Colonic mucosa (tissue), 4 donors: ENCODE measurements around the gene SRF. TPM values are rescaled to one million over a fixed set of nuclear protein-coding genes. Genes with fewer than 3 reads are reported as not detected.
"Not testable (repeated sequence)": the region's sequence is repeated elsewhere in the genome, so short reads cannot be mapped to it uniquely, and the experiment has no call there.

ENCODE experiments used
- DNase-seq: peaks from one replicate; pipeline ENCODE4 v3.0.0-alpha.2; 2020
- H3K27ac ChIP-seq: fragments of 200-600 bp; one replicate; pipeline ENCODE4 v1.8.0; 2021
- H3K27me3 ChIP-seq: fragments of 200-600 bp; one replicate; pipeline ENCODE4 v1.8.0; 2021
- H3K36me3 ChIP-seq: fragments of 200-600 bp; one replicate; pipeline ENCODE4 v1.8.0; 2021
- H3K4me1 ChIP-seq: fragments of 200-600 bp; one replicate; pipeline ENCODE4 v1.8.0; 2021; ENCODE audit warnings: mild to moderate bottlenecking
- H3K4me3 ChIP-seq: fragments of 200-600 bp; one replicate; pipeline ENCODE4 v1.8.0; 2021
- H3K9ac ChIP-seq, 2 donors: one replicate each; pipeline ENCODE4 v1.7.0; 2013; ENCODE audit warnings: control low read depth in 2 of 2, low read depth in 2 of 2, low read length in 2 of 2
- H3K9me3 ChIP-seq: fragments of 200-600 bp; one replicate; pipeline ENCODE4 v1.8.0; 2021
- intact Hi-C: fragments of 100-400 bp; cut with DNase I; formaldehyde crosslinking; loops from one replicate; pipeline ENCODE4 v1.14.1; 2022
- total RNA-seq, 2 donors: library from RNA; stranded (reverse); fragmentation: NEBNext Ultra II Directional in 1 of 2; extraction: Animal tissue kit (Norgen Biotek cat#: 25700) in 1 of 2; gene quantifications; one replicate each; pipeline ENCODE4 v1.2.1, GENCODE V29; 2021
- TF ChIP-seq, protein P1 (sequence below): fragments of 200-600 bp; IDR thresholded peaks from one replicate; pipeline ENCODE4 v1.8.0; 2022; ENCODE audit warnings: antibody characterized with exemption, mild to moderate bottlenecking
- donor health status: healthy.
- donor health status: DM: no; HTN: no; CAD: no.
- donor health status: DM: no; HTN: no; CAD: no.

Gene SRF
- total RNA-seq, 2 donors from 2014 or later: 24.8 to 37.6 TPM

DNA sequence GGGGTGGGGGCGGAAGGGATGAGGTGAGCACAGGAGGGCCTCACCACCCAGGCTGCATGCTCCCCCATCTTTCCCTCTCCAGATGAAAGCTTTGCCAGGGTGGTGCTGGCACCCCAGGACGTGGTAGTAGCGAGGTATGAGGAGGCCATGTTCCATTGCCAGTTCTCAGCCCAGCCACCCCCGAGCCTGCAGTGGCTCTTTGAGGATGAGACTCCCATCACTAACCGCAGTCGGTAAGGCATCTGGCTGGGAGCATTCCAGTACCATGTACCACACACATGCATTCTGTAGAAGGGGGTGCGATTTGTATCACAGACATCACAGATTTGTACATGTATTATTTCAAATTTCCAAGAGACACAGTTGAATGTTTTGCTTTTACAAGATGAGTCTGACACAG lies 40.6 kb upstream of the SRF start:
- H3K9ac ChIP-seq: no peak overlapping the region
- H3K4me1 ChIP-seq: no peaks in the 10 kb centered on the region
- intact Hi-C loops: no loop called here
- H3K36me3 ChIP-seq: no peaks in the 10 kb centered on the region
- TF ChIP-seq, protein P1, sequence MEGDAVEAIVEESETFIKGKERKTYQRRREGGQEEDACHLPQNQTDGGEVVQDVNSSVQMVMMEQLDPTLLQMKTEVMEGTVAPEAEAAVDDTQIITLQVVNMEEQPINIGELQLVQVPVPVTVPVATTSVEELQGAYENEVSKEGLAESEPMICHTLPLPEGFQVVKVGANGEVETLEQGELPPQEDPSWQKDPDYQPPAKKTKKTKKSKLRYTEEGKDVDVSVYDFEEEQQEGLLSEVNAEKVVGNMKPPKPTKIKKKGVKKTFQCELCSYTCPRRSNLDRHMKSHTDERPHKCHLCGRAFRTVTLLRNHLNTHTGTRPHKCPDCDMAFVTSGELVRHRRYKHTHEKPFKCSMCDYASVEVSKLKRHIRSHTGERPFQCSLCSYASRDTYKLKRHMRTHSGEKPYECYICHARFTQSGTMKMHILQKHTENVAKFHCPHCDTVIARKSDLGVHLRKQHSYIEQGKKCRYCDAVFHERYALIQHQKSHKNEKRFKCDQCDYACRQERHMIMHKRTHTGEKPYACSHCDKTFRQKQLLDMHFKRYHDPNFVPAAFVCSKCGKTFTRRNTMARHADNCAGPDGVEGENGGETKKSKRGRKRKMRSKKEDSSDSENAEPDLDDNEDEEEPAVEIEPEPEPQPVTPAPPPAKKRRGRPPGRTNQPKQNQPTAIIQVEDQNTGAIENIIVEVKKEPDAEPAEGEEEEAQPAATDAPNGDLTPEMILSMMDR: no peak
- H3K9me3 ChIP-seq: no peaks in the 10 kb centered on the region
- H3K27ac ChIP-seq: no peak overlapping the region
- no peak for DNase-seq
- H3K27me3 ChIP-seq: no peaks in the 10 kb centered on the region
- H3K4me3 ChIP-seq: no peak overlapping the region

DNA sequence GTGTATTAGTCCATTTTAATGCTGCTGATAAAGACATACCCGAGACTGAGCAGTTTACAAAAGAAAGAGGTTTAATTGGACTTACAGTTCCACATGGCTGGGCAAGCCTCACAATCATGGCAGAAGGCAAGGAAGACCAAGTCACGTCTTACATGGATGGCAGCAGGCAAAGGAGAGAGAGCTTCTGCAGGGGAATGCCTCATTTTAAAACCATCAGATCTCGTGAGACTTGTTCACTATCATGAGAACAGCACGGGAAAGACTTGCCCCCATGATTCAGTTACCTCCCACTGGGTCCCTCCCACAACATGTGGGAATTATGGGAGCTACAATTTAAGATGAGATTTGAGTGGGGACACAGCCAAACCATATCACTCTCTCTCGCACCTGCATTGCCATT lies 39.7 kb upstream of the SRF start:
- H3K36me3 ChIP-seq, H3K27ac ChIP-seq, H3K4me1 ChIP-seq, H3K4me3 ChIP-seq, DNase-seq, intact Hi-C loops, H3K9me3 ChIP-seq, H3K9ac ChIP-seq, H3K27me3 ChIP-seq: not testable (repeated sequence)

DNA sequence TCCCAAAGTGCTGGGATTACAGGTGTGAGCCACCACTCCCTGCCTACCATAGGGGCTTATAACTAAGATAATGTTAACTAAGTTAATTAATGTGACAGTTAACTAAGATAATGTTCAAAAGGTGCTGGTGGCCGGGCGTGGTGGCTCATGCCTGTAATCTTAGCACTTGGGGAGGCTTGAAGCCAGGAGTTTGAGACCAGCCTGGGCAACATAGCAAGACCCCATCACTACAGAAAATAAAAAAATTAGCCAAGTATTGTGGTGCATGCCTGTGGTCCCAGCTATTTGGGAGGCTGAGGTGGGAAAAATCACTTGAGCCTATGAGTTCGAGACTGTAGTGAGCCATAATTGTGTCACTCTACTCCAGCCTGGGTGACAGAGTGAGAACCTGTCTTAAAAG lies 32.8 kb upstream of the SRF start:
- intact Hi-C loops: no loop called here
- no peaks in the 10 kb centered on the region for H3K27me3 ChIP-seq
- H3K9ac ChIP-seq: no peak overlapping the region
- no peaks in the 10 kb centered on the region for H3K9me3 ChIP-seq
- H3K4me3 ChIP-seq: no peak overlapping the region
- no peaks in the 10 kb centered on the region for H3K36me3 ChIP-seq
- H3K4me1 ChIP-seq: no peaks in the 10 kb centered on the region
- no peak for DNase-seq
- TF ChIP-seq, protein P1: no peak
- H3K27ac ChIP-seq: no peak overlapping the region

DNA sequence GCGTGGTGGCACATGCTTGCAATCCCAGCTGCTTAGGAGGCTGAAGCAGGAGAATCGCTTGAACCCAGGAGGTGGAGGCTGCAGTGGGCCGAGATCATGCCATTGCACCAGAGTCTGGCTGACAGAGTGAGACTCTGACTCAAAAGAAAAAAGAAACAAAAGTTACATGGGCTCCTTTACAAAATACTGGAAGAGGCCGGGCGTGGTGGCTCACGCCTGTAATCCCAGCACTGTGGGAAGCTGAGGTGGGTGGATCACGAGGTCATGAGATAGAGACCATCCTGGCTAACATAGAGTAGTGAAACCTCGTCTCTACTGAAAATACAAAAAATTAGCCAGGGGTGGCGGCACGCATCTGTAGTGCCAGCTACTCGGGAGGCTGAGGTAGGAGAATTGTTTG lies 31.1 kb upstream of the SRF start:
- not testable (repeated sequence) for DNase-seq, H3K36me3 ChIP-seq, H3K27me3 ChIP-seq, H3K4me1 ChIP-seq, H3K4me3 ChIP-seq, H3K9me3 ChIP-seq, H3K27ac ChIP-seq, H3K9ac ChIP-seq
- intact Hi-C loops: loop anchor here (5.0 kb wide), 1 partner anchor 238 kb away; no protein-coding TSS in a partner anchor

DNA sequence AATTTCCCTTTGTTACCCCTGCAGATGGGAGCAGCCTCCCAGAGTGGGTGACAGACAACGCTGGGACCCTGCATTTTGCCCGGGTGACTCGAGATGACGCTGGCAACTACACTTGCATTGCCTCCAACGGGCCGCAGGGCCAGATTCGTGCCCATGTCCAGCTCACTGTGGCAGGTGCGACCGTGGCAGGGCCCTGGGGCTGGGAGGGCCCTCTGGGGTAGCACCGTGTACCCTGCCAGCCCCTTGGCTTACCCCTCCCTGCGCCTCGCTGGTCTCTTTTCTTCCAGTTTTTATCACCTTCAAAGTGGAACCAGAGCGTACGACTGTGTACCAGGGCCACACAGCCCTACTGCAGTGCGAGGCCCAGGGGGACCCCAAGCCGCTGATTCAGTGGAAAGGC lies 29.4 kb upstream of the SRF start:
- TF ChIP-seq, protein P1: no peak
- H3K9ac ChIP-seq: no peak overlapping the region
- no peaks in the 10 kb centered on the region for H3K36me3 ChIP-seq
- H3K9me3 ChIP-seq: no peaks in the 10 kb centered on the region
- intact Hi-C loops: loop anchor here (5.0 kb wide), 1 partner anchor 239 kb away; no protein-coding TSS in a partner anchor
- H3K27ac ChIP-seq: no peak overlapping the region
- H3K4me1 ChIP-seq: no peaks in the 10 kb centered on the region
- DNase-seq: no peak
- no peak overlapping the region for H3K4me3 ChIP-seq
- H3K27me3 ChIP-seq: no peaks in the 10 kb centered on the region

DNA sequence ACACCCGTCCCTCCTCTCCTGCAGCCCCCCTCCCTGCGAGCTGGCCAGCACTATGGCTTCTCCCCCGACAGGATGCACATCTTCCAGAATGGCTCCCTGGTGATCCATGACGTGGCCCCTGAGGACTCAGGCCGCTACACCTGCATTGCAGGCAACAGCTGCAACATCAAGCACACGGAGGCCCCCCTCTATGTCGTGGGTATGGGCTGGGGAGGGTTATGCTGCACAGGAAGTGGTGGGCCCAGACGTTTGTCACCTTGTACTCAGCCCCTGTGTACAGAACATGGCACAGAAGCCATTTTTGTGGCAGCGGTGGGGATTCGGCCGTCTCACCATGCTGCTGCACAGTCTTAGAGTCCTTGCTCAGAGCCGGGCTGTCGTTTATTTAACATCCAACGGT lies 29.0 kb upstream of the SRF start:
- H3K36me3 ChIP-seq: no peaks in the 10 kb centered on the region
- TF ChIP-seq, protein P1: no peak

More for the DNA sequence above, 29.0 kb upstream of the SRF start:
- Histone ChIP-seq H3K4me3 (no peak overlapping the region), H3K9ac (no peak overlapping the region), H3K4me1 (no peaks in the 10 kb centered on the region), H3K27me3 (no peaks in the 10 kb centered on the region), H3K9me3 (no peaks in the 10 kb centered on the region), H3K27ac (no peak overlapping the region)
- intact Hi-C loops: loop anchor here (5.0 kb wide), 1 partner anchor 240 kb away; no protein-coding TSS in a partner anchor
- no peak for DNase-seq
